Gastrocnemius medialis (tissue), 4 donors: ENCODE measurements around the gene THADA.

Experiments
- POLR2A ChIP-seq, 2 donors: fragments of 450-650 bp; IDR thresholded peaks; one replicate each; pipeline ENCODE4 v1.6.1; 2017; ENCODE audit warnings: antibody characterized with exemption in 2 of 2, mild to moderate bottlenecking in 2 of 2, moderate library complexity in 2 of 2
- TF ChIP-seq, protein P1 (sequence below), 5 experiments: fragments of 450-650 bp in 3 of 5; fragments of 200-600 bp in 2 of 5; sonication (generic) in 2 of 5; IDR thresholded peaks in 4 of 5; conservative IDR thresholded peaks in 1 of 5; 1 replicate in 4 of 5; 2 replicates in 1 of 5; pipeline ENCODE4 v1.5.1; 2016 to 2019; ENCODE audit warnings: antibody characterized with exemption in 5 of 5, mild to moderate bottlenecking in 3 of 5, moderate library complexity in 3 of 5

DNA sequence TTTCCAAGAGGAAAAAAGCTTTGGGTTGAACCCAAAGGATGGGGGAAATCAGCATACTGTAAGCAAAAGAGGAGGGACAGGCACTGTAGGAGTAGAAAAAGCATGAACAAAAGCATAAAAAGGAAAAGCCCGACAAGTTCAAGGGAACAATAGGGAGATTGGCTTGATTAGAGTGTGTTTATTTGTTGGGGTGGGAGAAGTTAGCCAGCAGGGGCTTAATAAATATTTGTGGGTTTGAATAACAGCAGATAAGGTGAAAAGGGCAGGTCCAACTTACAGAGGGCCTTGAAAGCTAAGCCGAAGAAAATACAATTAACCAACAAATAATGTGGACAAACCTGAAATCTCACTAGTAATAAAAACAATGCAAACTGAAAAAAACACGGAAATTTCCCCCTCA, 126.7 kb downstream of the THADA start:
- no peak for TF ChIP-seq POLR2A (IDR thresholded peaks at IDR 0.05)
- TF ChIP-seq, protein P1, sequence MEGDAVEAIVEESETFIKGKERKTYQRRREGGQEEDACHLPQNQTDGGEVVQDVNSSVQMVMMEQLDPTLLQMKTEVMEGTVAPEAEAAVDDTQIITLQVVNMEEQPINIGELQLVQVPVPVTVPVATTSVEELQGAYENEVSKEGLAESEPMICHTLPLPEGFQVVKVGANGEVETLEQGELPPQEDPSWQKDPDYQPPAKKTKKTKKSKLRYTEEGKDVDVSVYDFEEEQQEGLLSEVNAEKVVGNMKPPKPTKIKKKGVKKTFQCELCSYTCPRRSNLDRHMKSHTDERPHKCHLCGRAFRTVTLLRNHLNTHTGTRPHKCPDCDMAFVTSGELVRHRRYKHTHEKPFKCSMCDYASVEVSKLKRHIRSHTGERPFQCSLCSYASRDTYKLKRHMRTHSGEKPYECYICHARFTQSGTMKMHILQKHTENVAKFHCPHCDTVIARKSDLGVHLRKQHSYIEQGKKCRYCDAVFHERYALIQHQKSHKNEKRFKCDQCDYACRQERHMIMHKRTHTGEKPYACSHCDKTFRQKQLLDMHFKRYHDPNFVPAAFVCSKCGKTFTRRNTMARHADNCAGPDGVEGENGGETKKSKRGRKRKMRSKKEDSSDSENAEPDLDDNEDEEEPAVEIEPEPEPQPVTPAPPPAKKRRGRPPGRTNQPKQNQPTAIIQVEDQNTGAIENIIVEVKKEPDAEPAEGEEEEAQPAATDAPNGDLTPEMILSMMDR (IDR thresholded peaks at IDR 0.05 in 4 of 5, conservative IDR thresholded peaks at IDR 0.05 in 1 of 5): no peak
